Peyer's patch (tissue), 4 donors: ENCODE measurements around the gene SH3GL1.

Experiments used
- POLR2A ChIP-seq, 2 donors: fragments of 450-650 bp; IDR thresholded peaks; one replicate each; pipeline ENCODE4 v1.5.1; 2017; ENCODE audit warnings: antibody characterized with exemption in 2 of 2, mild to moderate bottlenecking in 2 of 2, moderate library complexity in 2 of 2
- TF ChIP-seq, protein P1 (sequence below), 6 experiments: fragments of 450-650 bp in 4 of 6; fragments of 200-600 bp in 2 of 6; sonication (generic) in 1 of 6; IDR thresholded peaks; one replicate each; pipeline ENCODE4 v1.5.1; 2017 to 2019; ENCODE audit warnings: antibody characterized with exemption in 6 of 6, mild to moderate bottlenecking in 3 of 6, moderate library complexity in 1 of 6

DNA sequence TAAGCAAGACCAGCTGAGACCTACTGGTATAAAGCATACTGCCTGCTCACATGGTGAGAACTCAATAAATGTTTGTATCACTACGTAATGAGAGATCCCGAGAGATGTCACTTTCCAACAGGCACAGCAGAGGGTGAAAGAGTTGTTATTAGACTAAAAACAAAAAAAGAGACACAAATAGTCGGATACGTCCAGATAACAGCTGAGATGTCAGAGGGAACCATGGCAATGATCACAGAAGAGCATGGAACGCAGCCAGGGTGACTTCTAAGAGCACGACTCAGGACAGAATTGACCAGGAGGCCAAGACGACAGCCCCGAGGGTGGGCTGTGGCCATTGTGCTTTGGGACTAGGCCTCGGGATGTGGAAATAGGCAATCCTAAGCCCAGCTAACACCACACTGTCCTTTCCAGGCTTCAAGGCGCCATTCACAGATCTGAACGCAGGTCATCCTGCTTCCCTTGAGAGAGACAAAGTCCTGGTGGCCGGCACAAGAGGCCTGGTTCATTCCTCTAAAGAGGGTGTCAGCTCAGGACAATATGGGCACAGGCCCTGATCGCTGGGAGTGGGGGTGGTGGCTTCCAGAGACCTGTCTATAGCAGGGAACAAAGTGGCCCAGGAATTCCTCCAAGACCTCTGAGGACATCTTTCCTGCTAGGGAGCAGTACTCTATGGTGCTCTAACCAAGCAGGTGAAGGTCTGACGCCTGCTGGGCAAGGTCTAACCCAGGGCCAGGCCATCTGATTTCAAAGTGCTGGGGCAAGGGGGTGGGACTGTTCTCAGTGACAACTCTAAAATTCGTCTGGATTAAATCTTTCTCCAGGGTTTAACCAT is 3.2 kb downstream of the SH3GL1 start:
- TF ChIP-seq, protein P1, sequence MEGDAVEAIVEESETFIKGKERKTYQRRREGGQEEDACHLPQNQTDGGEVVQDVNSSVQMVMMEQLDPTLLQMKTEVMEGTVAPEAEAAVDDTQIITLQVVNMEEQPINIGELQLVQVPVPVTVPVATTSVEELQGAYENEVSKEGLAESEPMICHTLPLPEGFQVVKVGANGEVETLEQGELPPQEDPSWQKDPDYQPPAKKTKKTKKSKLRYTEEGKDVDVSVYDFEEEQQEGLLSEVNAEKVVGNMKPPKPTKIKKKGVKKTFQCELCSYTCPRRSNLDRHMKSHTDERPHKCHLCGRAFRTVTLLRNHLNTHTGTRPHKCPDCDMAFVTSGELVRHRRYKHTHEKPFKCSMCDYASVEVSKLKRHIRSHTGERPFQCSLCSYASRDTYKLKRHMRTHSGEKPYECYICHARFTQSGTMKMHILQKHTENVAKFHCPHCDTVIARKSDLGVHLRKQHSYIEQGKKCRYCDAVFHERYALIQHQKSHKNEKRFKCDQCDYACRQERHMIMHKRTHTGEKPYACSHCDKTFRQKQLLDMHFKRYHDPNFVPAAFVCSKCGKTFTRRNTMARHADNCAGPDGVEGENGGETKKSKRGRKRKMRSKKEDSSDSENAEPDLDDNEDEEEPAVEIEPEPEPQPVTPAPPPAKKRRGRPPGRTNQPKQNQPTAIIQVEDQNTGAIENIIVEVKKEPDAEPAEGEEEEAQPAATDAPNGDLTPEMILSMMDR (IDR thresholded peaks at IDR 0.05): no peak
- TF ChIP-seq POLR2A (IDR thresholded peaks at IDR 0.05): no peak
